ENCODE measurements around the gene PLSCR5. TPM values are rescaled to one million over a fixed set of nuclear protein-coding genes. Genes with fewer than 3 reads are reported as not detected.

The PLSCR5 gene, protein sequence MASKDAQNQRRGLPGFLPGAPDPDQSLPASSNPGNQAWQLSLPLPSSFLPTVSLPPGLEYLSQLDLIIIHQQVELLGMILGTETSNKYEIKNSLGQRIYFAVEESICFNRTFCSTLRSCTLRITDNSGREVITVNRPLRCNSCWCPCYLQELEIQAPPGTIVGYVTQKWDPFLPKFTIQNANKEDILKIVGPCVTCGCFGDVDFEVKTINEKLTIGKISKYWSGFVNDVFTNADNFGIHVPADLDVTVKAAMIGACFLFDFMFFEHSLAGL
- total RNA-seq = not detected

DNA sequence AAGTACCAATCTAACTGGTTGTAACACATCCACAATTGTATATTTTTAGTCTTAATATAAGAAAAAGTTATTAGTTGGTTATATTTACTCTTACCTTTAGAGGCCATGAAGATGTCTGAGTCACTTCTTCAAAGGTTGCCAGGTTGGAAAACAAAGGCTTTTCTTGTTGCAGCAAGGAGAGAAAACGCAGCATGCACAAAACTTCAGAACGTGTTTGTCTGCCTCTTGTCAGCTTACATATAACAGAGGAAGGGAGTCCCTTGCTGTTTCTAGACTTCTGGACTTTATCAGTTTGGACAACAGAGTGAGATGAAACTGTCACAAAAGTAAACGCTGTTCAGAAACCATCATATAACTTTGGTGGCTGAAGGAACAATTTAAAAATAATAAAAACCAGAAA lies at the start of gene PLSCR5:
TSS of gene PLSCR5 (minus strand) at position 241 of the 400 bp plus-strand sequence. CDS start at position 107, 134 bp downstream.
- Mint-ChIP-seq H3K27ac (no peak within 1 kb of the TSS), H3K27me3 (peaks cover 4% of the 10 kb centered on the region), H3K36me3 (ENCODE audit: low read depth) (no peaks in the 10 kb centered on the region), H3K4me1 (no peaks in the 10 kb centered on the region), H3K4me3 (no peak within 1 kb of the TSS), H3K9me3 (no peaks in the 10 kb centered on the region)
- ChIA-PET POLR2A (no interaction called here), CTCF (no interaction called here)
- no peak for DNase-seq

DNA sequence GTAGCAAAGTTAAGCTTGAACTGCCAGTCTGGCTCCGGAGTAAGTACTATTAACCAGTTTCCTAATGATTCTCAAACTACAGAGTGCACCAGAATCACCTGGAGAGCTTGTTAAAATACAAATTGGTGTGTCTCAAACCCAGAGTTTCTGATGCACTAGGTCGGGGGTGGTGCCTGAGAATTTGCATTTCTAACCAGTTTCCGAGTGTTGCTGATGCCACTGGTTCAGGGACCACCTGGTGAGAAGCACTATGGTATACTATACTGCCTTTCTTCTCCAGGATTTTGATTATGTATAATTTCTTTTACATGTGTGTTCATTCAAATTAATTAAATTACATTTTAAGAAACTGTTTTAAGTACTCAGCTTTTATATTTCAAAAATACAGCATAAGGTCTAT lies 48.8 kb upstream of the PLSCR5 start:
- Mint-ChIP-seq H3K9me3 (no peaks in the 10 kb centered on the region), H3K36me3 (ENCODE audit: low read depth) (no peaks in the 10 kb centered on the region), H3K4me3 (no peak overlapping the region), H3K4me1 (no peaks in the 10 kb centered on the region), H3K27ac (no peak overlapping the region), H3K27me3 (no peaks in the 10 kb centered on the region)
- no peak for DNase-seq
- ChIA-PET CTCF (no interaction called here), POLR2A (no interaction called here)

DNA sequence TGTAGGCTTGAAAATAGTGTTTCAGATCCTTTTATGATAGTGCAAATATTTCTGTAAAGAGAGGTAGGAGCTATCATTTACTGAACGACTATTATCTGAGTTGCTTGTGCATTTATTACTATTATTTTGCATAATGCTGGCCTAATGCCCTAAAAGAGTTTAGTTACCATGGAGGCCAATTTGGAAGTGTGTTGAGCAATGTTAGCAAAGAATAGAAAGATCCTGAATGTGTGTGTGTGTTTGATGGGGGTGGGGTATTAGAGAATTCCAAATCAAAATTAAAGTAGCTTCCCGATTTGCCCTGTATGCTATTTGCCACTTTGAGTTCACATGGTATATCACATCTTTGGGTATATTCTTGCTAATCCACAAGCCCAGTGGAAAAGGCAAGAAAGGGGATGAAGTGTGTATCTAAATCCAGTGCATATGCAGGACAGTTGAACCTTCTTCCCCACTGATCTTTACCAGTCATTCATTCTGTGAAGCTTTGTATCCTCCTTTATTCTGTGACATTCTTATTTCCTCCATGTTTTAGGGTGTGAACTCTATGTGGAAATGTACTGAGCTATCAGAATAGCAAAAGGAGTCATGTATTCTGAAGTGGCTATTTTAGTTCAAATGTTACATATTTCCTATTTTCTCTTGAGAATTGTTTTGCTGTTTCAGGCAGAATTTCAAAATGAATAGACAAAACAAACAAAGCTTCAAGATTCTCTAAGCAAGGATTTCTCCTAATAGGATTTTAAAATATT lies 45.7 kb upstream of the PLSCR5 start:
- POLR2A ChIA-PET = no interaction called here
- Mint-ChIP-seq H3K4me3 (no peak overlapping the region), H3K27me3 (no peaks in the 10 kb centered on the region)

GRCh38 chr3:146646261-146646660 lies 41.1 kb upstream of the PLSCR5 start:
- no peak overlapping the region for H3K27ac Mint-ChIP-seq
- ChIA-PET POLR2A (no interaction called here), CTCF (no interaction called here)
- no peak for DNase-seq
- H3K36me3 Mint-ChIP-seq (ENCODE audit: low read depth) = no peaks in the 10 kb centered on the region
- H3K4me3 Mint-ChIP-seq = no peak overlapping the region
- no peaks in the 10 kb centered on the region for H3K4me1 Mint-ChIP-seq
- no peaks in the 10 kb centered on the region for H3K9me3 Mint-ChIP-seq
- no peaks in the 10 kb centered on the region for H3K27me3 Mint-ChIP-seq

More for the DNA sequence above, 45.7 kb upstream of the PLSCR5 start:
- no peak overlapping the region for H3K27ac Mint-ChIP-seq
- no peaks in the 10 kb centered on the region for H3K9me3 Mint-ChIP-seq
- DNase-seq = no peak
- H3K4me1 Mint-ChIP-seq = no peaks in the 10 kb centered on the region
- CTCF ChIA-PET = no interaction called here
- no peaks in the 10 kb centered on the region for H3K36me3 Mint-ChIP-seq (ENCODE audit: low read depth)

- Mint-ChIP-seq H3K27me3 (peaks cover 3% of the 10 kb centered on the region), H3K27ac (no peak overlapping the region), H3K36me3 (ENCODE audit: low read depth) (no peaks in the 10 kb centered on the region), H3K4me3 (no peak overlapping the region), H3K4me1 (no peaks in the 10 kb centered on the region), H3K9me3 (no peaks in the 10 kb centered on the region)
- POLR2A ChIA-PET = no interaction called here
- DNase-seq = no peak
- CTCF ChIA-PET = interaction anchor here (1.1 to 1.2 kb wide), 2 partner anchors 423 to 452 kb away, joined by 3 to 5 read pairs; no protein-coding TSS in a partner anchor
Observed at GRCh38 chr3:146640955-146641867, 36.1 kb upstream of the PLSCR5 start.

DNA sequence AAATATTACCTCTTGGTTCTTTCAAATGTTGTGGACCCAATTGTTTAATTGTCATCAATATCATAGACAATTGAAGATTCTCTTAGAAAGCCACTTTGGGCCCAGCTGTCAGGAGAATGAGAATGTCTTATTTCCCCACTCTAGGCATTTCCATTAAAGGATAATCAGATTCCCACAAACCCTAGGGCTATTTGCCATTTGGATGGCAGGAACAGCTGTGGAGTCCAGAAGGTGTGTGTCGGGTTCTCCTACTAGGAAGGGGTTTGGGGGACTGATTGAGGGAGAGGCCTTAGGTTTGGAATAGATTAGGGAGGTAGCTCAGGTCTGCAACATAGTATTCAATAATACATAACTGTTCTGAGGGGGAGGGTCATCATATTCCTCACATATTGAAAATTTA lies 35.2 kb upstream of the PLSCR5 start:
- ChIA-PET CTCF (interaction anchor here (1.1 to 1.2 kb wide), 2 partner anchors 422 to 451 kb away, joined by 3 to 5 read pairs; no protein-coding TSS in a partner anchor), POLR2A (no interaction called here)
- no peaks in the 10 kb centered on the region for H3K36me3 Mint-ChIP-seq (ENCODE audit: low read depth)
- no peaks in the 10 kb centered on the region for H3K9me3 Mint-ChIP-seq
- no peak overlapping the region for H3K4me3 Mint-ChIP-seq
- H3K27me3 Mint-ChIP-seq = peaks cover 3% of the 10 kb centered on the region
- no peaks in the 10 kb centered on the region for H3K4me1 Mint-ChIP-seq
- H3K27ac Mint-ChIP-seq = no peak overlapping the region
- no peak for DNase-seq

DNA sequence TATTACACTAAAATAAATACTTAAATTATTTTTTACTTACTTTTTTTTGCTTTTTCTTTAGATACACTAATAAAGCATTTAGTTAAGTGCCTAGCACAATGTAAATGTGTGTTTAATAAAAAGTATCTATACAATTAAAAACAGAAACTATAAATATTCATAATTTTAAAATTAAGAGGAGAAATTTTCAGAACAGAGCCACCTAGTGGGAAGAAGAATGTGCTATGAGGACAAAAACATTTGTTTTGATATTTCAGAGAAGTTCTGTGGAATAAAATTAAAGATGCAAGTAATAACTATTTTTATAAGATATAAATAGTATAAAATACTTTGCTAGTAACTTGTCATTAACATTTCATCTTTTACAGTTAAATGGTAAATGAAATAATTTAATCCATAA lies 33.6 kb upstream of the PLSCR5 start:
- Mint-ChIP-seq H3K4me3 (no peak overlapping the region), H3K4me1 (no peaks in the 10 kb centered on the region), H3K9me3 (no peaks in the 10 kb centered on the region), H3K27me3 (peaks cover 4% of the 10 kb centered on the region), H3K27ac (no peak overlapping the region), H3K36me3 (ENCODE audit: low read depth) (no peaks in the 10 kb centered on the region)
- ChIA-PET POLR2A (no interaction called here), CTCF (interaction anchor here (0.6 to 1.5 kb wide), 6 partner anchors 10 to 449 kb away, joined by 3 to 4 read pairs (median 3); no protein-coding TSS in a partner anchor)
- no peak for DNase-seq

DNA sequence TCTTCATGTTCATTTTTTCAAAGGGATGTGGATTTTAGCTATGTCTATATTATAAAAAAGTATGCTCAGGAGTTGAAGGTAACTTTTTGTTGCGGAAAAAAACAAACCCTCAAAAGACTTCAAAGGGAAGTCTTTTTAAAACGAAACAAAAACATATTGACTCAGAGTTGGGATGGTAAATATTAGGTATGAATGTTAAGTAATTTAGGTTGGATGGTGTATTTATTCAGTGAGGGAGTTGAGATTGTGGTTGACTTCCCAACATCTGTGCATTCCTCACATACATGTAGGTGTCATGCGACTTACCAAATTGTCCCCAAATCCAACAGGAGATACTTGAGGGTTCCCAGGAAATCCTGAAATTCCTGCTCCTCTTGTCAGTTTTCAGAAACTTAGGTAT lies 32.7 kb upstream of the PLSCR5 start:
- no peak overlapping the region for H3K27ac Mint-ChIP-seq
- POLR2A ChIA-PET = no interaction called here
- H3K27me3 Mint-ChIP-seq = peaks cover 4% of the 10 kb centered on the region
- no peaks in the 10 kb centered on the region for H3K9me3 Mint-ChIP-seq
- CTCF ChIA-PET = interaction anchor here (1.4 kb wide), 1 partner anchor 92 kb away, joined by 3 read pairs; no protein-coding TSS in a partner anchor
- DNase-seq = no peak
- no peak overlapping the region for H3K4me3 Mint-ChIP-seq
- no peaks in the 10 kb centered on the region for H3K36me3 Mint-ChIP-seq (ENCODE audit: low read depth)
- no peaks in the 10 kb centered on the region for H3K4me1 Mint-ChIP-seq

DNA sequence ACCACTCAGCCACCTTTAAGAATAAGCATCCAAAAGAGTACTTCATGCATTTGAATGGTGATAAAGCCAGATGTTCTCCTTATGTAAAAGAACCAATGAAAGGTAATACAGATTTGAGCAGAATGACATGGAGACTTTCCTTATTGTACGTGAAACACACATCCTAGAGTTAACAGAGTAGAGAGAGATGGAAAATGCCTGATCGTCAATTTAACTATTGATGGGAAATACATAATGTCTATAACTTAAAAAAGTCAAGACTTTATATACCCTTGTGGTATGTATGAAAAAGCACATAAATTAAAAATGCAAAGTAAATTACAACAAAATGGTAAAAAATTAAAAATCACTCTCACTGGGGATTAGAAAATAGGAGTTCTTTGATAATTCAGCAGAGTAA lies 31.7 kb upstream of the PLSCR5 start:
- Mint-ChIP-seq H3K4me1 (no peaks in the 10 kb centered on the region), H3K4me3 (no peak overlapping the region), H3K9me3 (no peaks in the 10 kb centered on the region), H3K27me3 (peaks cover 4% of the 10 kb centered on the region), H3K36me3 (ENCODE audit: low read depth) (no peaks in the 10 kb centered on the region), H3K27ac (no peak overlapping the region)
- ChIA-PET CTCF (interaction anchor here (1.0 kb wide), 1 partner anchor 47 kb away, joined by 3 read pairs; no protein-coding TSS in a partner anchor), POLR2A (no interaction called here)
- no peak for DNase-seq

DNA sequence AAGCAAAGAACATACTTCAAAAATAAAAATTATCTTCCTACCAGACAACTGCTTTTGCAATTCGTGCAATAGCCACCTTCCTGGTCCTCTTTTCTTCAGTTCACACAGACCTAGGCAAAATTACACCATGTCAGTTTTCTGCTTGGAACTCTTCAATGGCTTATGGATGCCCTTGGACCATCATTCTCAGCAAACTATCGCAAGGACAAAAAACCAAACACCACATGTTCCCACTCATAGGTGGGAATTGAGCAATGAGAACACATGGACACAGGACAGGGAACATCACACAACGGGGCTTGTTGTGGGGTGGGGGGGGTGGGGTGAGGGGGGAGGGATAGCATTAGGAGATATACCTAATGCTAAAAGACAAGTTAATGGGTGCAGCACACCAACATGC lies 29.2 kb upstream of the PLSCR5 start:
- ChIA-PET CTCF (no interaction called here), POLR2A (no interaction called here)
- DNase-seq = no peak
- Mint-ChIP-seq H3K9me3 (no peaks in the 10 kb centered on the region), H3K36me3 (ENCODE audit: low read depth) (no peaks in the 10 kb centered on the region), H3K4me1 (no peaks in the 10 kb centered on the region), H3K27me3 (peaks cover 7% of the 10 kb centered on the region), H3K27ac (no peak overlapping the region), H3K4me3 (no peak overlapping the region)

GRCh38 chr3:146628671-146629070 lies 23.5 kb upstream of the PLSCR5 start:
- Mint-ChIP-seq H3K27me3 (peaks cover 3% of the 10 kb centered on the region), H3K4me3 (no peak overlapping the region), H3K9me3 (no peaks in the 10 kb centered on the region), H3K27ac (no peak overlapping the region), H3K4me1 (peaks cover 3% of the 10 kb centered on the region), H3K36me3 (ENCODE audit: low read depth) (no peaks in the 10 kb centered on the region)
- DNase-seq = no peak
- POLR2A ChIA-PET = no interaction called here
- CTCF ChIA-PET = no interaction called here

GRCh38 chr3:146626403-146627122 lies 21.4 kb upstream of the PLSCR5 start:
- no peak for DNase-seq
- Mint-ChIP-seq H3K36me3 (ENCODE audit: low read depth) (no peaks in the 10 kb centered on the region), H3K27ac (no peak overlapping the region), H3K4me3 (no peak overlapping the region), H3K9me3 (no peaks in the 10 kb centered on the region), H3K4me1 (peaks cover 3% of the 10 kb centered on the region), H3K27me3 (peaks cover 3% of the 10 kb centered on the region)
- ChIA-PET CTCF (no interaction called here), POLR2A (no interaction called here)

All from activated CD4-positive, alpha-beta memory T cell treated with anti-CD3 and anti-CD28 coated beads, Interleukin-2, amount 10 ng/mL, durations not matched to agents 7 days and 5 days (primary cell).